HG02943 (cell line): Measurements from ENCODE around the gene TNNT2.

Experiments
- ATAC-seq: cut with Tn5 transposase; IDR thresholded peaks from one replicate; pipeline ENCODE4 v1.9.1; 2021; ENCODE audit warnings: mild to moderate bottlenecking, low read depth, moderate library complexity; ENCODE audit not compliant: unreplicated experiment

The TNNT2 gene

DNA sequence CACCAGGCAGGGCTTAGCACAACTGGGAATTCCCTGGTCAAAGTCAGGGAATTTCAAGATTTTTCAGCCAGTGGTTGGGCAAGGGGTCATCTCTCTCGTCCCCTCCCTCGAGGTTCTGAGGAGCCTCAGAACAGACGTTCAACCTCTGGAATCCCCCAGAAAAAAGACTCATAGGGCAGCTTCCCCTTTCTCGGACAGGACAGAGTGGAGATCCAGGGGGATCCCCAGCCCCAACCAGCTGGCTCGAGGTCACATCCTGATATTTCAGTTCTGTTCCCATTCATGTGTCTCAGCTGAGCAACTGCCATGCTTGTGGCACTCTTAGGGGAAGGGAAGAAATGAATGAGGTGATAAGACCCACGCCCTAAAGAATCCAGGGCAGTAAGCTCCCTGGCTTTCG is 26.6 kb upstream of the TNNT2 start:
- ATAC-seq = no peak

DNA sequence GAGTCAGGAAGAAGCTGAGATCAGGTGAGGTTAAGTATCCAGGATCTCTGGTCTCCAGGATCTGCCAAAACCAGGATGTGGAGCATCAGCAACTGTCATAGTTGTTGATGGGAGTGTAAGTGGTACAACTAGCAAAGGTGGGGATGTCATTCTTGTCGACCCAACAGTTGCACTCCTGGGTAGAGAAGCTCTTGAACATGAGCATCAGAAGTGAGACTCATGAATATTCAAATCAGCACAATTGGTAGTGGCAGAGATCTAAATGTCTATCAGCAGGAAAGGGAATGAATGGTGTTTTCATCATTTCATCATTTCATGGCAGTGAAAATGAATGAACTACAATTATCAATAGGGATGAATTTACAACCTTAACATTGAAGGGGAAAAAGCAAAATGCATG is 25.9 kb upstream of the TNNT2 start:
- ATAC-seq = no peak

DNA sequence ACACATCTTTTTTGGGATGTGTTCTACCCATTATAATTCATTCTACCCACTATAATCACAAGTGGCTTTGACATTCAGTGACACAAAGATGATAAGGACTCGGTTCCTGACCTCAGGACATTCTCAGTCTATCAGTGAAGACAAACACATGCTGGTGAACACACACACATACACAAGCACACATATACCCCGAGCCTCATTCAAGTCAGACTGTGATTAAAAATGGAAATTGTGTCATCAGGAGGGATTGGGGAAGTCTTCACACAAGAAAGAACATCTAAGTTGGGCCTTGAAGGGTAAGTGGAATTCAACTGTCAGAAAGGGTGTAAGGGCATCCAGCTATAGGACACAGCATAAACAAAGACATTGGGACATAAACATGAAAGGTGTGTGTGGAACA is 24.2 kb upstream of the TNNT2 start:
- ATAC-seq = no peak

DNA sequence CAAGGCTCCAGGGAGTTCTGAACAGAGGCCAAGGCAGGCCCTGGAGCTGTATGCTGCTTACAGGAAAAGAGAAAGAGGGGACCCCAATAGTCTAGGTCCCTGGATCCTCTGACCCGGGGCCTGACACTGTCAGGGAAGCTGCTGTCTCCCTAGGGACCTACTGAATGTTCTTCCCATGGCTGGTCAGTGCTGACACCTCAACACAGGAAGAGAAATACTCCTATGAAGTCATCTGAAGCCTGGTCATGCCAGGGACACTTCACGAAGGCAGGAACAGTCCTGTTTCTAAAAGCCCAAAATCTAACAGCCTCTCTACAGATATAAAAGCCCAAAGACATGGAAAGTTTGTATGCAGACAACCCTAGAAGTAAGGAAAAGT is 23.4 kb upstream of the TNNT2 start:
- ATAC-seq = no peak

DNA sequence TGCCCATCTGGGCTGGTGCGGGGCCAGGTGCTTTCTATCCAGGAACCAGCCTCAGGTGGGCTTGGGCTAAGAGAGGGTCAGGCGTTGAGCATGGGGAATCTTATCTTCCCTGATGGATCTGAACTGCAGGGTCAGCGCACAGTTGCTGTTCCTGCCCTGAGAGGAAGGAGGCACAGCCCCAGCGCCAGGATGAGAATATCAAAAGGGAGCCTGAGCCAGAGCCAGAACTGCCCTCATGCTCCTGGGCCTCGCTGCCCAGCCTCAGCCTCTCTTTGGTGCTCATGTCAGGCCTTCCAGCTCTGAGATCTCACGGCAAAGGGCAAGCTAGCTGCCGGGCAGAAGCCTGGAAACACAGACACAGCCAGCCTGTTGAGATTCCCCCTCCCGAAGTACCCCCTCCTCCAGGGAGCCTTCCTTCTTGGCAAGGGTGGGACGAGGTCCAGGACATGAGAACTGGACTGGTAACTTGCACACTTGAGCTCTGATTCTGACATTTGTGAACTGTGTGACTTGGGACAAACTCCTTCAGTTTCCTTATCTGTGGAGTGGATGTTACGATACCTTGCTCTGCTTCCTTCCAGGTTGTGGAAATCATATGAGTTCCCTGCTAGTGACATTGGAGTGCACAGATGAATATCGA is 22.9 kb upstream of the TNNT2 start:
- ATAC-seq = no peak

DNA sequence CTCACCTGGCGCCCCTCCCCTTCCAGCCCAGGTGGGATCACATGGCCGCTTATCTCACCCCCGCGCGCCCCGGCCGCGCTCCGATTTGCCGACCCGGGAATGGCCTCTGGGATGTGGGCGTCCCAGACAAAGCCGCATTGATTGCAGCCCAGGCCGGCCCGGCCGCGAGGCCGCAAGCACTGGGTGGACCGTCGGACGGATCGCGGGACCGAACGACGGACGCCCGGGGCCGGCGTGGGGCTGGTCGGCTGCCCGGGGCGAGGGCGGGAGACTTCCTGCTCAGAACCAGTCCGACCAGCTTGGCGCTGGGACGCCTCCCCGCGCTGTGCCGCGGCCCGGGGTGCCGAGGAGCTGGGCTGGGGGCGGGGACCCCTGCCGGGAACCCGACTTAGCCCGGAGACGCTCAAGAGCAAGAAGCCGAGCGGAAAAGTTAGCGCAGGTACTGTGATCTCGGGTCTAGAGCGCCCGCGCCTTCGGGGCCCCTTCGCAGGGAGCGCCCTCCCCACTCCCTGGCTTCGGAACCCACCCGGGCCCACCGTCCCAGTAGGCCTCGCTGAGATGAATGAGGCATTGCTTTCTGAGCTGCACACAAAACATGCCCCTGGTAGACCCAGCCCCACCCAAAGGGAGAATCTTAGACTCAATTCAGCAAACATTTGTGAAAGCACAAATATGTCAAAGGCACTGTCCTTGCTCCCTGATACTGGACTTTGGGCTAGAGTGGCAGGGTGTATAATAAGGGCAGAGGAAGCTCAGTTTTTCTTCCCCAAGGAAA is 22.1 kb upstream of the TNNT2 start:
- no peak for ATAC-seq

DNA sequence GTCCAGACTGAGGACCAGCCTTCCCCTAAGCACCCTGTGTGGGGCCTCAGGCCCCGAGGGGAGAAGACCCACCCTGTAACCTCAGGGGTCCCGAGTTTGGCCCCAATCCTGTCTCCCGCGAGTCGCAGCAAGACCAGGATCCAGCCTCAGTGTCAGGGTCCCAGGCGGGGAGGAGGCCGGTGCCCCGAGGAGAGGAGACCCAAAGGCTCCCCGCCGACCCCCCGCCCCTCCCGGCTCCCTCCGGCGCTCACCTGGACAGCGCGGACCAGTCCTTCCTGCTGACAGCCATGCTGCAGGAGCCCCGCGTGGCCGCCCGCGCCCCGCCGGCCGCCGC is 21.5 kb upstream of the TNNT2 start, which contains the start of gene LAD1:
TSS of gene LAD1 (minus strand) at position 307 of the 334 bp plus-strand sequence. CDS start at position 289, 18 bp downstream.
- no peak for ATAC-seq

DNA sequence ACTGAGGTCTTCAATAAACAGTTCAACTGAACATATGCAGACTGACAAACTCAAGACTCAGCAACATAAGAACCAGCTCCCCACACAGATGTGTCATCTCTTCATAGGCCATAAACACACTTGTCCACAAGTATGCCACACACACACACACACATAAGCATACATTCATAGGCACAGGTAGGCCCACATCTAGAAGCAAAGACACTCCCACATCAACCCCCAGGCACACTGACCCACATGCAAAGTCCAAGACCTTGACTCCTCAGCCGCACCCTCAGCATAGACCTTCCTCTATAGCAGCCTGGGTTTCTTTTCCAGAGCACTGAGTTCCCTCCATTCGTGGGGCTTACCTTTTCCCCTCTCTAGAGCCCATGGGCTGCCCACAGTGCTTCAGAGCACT is 20.2 kb upstream of the TNNT2 start:
- no peak for ATAC-seq

DNA sequence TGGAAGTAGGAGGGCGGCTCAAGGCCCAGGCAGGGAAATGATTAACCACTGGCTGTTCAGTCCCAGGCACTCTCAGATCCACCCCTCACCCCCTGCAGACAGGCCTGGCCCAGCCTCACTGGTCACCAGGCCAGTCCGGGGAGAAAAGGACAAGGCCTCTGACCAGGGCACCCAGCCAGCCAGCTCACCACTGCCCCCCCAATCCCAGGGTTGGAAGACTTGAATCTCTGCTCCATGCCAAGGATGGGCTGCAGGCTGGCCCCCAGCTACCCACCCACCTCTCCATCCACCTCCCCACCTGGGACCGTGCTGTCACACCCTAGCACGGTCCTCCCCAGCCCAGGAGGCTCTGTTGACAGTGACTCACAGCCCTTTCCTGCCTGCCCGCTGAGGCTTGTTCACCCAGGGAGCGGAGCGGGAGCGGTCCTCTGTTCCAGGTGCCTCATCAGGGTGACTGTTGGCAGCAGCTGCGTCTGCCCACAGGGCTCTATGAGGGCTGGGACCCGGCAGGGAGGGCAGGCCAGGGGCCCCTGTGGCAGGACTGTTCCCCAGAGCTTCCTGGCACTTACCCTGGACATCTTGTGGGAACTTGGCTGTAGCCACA is 19.5 kb upstream of the TNNT2 start:
- no peak for ATAC-seq

DNA sequence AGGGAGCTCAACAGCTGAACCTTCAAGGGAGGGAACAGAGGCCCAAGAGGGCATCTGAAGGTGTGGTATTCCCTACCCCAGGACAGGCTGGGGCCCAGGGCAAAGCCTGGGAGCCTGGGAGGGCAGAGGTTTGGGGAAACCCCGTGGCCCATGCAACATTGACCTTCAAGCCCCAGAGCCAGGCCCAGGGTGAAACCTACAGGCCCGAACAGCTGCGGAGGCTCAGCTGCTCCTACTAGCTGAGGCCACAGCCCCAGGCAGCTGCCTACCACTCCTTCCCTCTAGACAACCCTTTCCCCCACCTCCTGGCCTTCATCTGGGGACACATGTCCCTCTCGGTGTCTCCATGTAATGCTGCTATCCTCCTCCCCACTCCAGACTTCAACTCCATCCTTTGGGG is 18.5 kb upstream of the TNNT2 start:
- no peak for ATAC-seq

DNA sequence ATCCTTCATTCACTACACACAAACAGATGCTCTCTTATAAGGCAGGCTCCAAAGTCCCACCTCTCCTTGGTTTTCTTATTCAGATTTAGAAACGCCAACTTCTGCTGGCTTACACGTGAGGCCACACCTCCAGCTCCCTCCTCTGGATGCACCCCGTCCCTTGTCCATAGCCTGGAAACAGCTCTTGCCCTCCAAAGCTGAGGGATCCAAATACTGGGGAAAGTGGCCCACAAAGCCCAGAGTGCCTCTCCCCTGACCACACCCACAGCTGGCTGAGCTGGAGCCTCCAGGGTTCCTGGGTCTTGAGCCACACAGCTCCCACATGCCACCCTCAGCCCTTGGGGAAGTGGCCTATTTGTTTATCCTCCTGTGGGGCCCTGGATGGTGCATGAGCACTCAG is 17.1 kb upstream of the TNNT2 start:
- no peak for ATAC-seq

DNA sequence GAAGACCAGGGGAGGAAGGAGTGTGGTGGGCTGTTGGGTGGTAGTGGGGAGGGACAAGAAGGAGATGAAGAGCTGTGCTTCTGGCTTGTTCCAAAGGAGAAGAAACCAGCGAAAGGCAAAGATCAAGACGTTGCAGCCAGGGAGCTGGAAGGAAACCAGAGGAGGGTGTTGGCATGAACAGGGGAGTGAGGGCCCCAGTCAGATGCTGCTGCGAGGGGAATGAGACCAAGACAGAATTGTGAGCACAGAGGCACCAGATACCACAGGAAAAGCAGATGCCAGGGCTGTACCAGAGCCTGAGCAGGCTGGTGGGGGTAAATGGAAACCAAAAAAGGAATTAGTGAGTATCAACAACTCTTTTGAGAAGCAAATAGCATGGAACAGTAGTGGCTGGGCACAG is 15.6 kb upstream of the TNNT2 start:
- ATAC-seq = no peak

DNA sequence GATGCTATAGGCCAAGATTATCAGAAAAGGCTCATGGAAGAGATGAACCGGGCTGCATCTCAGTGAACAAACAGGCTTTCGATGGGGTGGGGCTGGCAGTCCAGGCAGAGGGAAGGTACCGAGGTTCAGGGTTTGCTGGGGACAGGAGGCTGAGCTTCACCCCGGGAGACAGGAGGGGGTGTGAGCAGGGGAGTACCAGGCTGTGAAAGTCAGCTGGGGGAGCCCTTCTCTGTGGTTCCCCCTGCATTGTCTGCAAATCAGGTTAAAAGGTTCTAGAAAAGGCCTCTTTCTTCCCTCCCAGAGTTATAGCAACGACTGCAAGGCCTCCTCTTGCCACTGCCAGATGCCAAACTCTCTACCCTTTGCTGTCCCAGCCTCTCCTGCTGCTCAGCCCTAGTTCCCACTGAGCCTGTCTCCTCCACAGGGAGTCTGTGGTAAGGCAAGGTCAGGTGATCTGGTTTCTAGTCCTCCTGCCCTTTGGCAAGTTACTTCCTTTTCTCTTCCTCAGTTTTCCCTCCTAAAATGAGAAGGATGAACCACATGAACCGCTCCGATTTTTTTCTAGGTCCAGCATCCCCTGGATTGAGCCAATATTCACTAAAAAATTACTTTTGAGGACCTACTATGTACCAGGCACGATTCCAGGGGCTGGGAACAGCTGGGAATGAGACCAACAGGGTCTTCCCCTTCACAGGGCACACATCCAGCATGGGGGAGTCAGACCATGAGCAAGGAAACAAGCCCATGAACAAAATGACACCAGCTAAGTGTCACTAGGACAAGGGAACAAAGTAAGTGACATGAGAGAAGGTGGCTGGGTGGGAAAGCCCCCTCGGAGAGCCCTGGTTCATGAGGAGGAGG is 14.4 kb upstream of the TNNT2 start:
- ATAC-seq = no peak

DNA sequence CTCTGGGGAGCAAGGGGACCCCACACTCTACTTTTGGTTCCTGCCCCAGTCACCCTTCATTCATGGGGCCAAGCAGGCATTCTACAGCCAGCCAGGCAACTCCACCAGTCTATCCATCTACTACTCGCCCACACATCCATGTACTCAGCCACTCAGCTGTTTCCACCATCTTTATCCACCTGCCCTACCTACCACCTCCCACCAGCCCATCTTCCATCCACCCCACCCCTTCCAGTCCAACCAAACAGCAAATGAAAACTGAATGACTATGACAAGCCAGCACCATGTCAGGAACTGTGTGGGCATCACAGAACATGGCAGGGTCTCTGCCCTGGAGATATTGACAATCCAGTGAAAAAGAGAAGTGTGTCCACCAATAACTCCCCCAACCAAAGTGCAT is 13.7 kb upstream of the TNNT2 start:
- ATAC-seq = no peak

DNA sequence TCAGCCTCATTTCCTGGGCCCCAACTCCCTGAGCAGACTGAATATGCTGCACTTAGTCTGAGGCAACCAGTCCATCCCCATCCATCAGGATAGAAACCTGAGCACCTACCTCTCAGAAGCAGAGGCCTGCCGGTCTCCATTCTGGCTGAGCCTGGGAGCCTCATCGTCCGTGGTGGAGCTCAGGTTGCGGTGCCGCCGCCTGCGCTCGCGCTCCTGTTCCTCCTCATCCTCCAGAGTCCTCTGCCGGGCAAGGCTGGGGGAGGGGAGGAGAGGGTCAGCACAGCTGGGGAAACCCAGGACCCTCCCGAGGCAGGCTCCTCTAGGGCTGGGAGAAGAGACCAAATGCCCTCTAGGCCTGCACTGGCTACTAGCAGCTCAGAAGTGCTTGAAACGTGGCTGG is 11.6 kb upstream of the TNNT2 start:
- no peak for ATAC-seq

DNA sequence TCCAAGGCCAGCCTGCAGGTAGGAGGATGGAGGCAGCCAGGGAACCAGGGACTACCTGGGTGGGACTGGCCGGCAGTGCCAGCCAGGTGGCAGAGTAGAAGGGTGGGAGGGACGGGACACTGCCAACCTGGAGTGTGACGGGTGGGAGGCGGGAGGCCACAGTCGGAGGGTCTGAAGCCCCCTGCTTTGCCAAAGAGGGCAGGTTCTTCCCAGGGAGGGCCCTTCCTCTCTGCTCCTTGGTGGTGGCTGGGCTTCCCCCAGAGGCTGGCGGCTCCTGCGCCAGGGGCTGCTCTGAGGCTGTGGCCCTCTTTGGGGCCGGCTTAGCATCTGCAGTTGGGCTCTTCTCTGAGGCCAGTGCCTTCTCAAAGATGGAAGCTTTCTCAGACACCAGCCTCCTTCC is 8.7 kb upstream of the TNNT2 start:
- ATAC-seq = no peak

DNA sequence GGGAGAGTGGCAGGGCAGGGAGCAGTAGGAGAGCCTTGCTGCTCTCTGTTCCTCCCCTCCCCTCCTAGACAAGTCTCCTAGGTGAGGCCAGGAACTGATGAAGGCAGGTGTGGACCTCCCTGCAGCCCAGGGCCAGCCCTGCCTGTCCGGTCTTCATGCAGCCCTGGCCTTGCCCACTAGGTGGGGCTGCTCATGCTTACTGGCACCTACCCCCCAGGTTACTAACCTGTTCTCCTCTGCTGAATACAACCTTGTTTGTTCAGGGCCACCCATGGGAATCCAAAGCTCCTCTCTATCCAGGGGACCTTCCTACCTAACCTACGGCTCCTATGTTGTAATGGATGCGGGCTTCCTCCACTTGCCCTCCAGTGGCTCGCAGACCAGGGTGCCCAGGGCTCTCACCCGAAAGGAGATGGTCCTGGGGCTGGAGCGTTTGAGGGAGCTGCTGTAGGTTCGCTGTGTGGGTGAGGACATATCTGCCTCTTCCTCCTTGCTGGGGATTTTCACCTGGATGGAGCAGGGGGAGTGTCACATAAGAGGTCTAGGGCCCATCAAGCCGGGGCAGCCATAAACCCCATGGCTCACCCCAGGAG is 7.9 kb upstream of the TNNT2 start:
- no peak for ATAC-seq

DNA sequence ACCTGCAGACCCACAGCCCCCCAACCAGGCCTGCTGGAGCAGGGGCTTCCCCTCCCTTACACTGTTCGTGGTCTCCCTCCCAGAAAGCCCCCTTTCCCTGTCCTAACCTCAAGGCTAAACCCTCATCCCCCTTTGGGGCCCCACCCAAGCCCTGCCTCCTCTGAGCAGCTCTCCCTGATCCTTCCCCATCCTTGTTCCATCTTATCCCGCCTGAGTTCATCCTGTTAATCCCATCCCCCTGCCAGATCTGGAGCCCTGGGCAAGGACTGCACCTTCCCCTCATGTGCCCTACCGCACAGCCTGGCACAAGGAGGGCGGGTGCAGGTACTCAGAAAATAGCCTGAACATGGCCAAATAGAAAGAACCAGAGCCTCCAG is 6.9 kb upstream of the TNNT2 start:
- no peak for ATAC-seq

DNA sequence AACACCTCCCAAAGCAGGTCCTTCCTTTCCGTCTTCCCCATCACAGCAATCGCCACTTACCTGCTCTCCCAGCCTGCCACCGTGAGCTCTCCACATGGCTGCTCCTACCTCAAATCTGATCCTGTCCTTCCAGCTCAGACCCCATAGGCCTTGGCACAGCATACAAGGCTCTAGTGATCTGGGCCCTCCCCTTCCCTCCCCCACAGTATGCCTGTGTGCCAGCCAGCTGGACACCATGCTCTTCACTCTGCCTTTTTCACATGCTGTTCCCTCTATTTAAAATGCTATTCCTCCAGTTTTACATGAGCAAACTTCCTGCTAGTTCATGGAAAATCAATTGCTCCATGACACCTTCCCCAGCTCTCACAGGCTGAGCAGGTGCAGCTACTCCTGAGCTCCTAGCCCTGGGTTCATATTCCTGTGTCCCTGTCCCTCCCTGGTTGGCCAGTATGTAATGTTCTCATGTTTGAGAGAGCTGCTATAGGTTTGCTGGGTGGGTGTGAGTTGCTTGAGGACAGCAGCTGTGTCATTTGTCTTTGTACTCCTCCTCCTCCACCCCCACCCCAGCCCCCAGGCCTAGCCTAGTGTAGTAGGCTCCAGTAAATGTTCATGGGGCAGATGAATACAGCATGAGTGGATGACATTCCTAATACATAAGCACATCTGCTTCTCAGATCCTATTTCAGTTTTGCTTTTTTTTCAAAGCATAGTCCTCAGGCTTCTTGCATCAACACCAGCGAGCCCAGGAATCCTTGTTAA is 6.3 kb upstream of the TNNT2 start:
- no peak for ATAC-seq

DNA sequence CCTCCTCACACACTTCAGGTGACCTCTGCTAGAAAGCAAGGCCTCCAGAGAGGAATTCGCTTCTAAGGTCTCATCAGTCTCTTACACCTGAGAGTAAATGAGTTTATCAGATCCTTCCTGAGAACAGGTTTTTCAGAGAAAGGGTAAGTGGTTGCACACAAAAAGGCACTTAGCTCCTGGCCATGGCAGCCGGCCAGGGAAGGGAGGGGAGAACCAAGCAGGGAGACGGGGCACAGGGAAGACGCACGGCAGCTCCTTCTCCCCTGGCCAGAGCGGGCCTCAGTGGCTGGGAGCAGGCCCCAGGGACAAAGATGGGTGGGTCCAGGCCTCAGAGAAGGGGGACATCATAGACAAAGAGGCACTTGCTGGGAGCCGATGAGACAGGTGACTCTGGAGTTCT is 3.6 kb upstream of the TNNT2 start:
- ATAC-seq = no peak
